Fibroblast of mammary gland (primary cell): ENCODE results near the gene UGDH.

Experiments
- DNase-seq: peaks from one replicate; pipeline ENCODE4 v3.0.0-alpha.2; 2010; ENCODE audit warnings: low read depth
- H3K4me3 ChIP-seq: 2 replicates; pipeline ENCODE4 v1.5.1; 2011; ENCODE audit warnings: low read depth, mild to moderate bottlenecking, low read length, moderate library complexity; ENCODE audit not compliant: control insufficient read depth
- CTCF ChIP-seq: conservative IDR thresholded peaks from 2 replicates; pipeline ENCODE4 v1.5.1; 2011; ENCODE audit warnings: low read depth, low read length, inconsistent platforms; ENCODE audit not compliant: control insufficient read depth, insufficient read depth

Gene UGDH

DNA sequence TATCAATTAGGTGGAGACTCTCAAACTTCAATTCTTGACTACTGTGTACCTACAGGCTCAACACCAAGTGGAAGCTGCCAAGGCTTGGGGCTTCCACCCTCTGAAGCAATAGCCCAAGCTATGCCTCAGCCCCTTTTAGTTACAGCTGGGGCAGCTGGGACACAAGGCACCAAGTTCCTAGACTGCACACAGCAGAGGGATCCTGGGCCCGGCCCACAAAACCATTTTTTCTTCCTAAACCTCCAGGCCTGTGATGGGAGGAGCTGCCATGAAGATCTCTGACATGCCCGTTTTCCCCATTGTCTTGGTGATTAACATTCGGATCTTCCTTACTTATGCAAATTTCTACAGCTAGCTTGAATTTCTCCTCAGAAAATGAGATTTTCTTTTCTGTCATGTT is 3.4 kb upstream of the UGDH start:
- no peak for DNase-seq
- H3K4me3 ChIP-seq, result no peak overlapping the region
- no peak for TF ChIP-seq CTCF

GRCh38 chr4:39529534-39529933 is 2.3 kb upstream of the UGDH start:
- no peak overlapping the region for H3K4me3 ChIP-seq
- no peak for DNase-seq
- no peak for TF ChIP-seq CTCF

GRCh38 chr4:39528061-39528465 is 824 bp upstream of the UGDH start:
- no peak for TF ChIP-seq CTCF
- H3K4me3 ChIP-seq, result peak overlapping the region; percentile 78
- DNase-seq, result peak; percentile 96

- no peak for DNase-seq
- no peak for TF ChIP-seq CTCF
Measured at GRCh38 chr4:39526765-39527295, 409 bp downstream of the UGDH start.

GRCh38 chr4:39525822-39526690 is 1.2 kb downstream of the UGDH start:
- H3K4me3 ChIP-seq, result peak overlapping the region; percentile 97
- TF ChIP-seq CTCF, result no peak
- no peak for DNase-seq

More at GRCh38 chr4:39526765-39527295, 409 bp downstream of the UGDH start:
- H3K4me3 ChIP-seq, result peak overlapping the region; percentile 97

DNA sequence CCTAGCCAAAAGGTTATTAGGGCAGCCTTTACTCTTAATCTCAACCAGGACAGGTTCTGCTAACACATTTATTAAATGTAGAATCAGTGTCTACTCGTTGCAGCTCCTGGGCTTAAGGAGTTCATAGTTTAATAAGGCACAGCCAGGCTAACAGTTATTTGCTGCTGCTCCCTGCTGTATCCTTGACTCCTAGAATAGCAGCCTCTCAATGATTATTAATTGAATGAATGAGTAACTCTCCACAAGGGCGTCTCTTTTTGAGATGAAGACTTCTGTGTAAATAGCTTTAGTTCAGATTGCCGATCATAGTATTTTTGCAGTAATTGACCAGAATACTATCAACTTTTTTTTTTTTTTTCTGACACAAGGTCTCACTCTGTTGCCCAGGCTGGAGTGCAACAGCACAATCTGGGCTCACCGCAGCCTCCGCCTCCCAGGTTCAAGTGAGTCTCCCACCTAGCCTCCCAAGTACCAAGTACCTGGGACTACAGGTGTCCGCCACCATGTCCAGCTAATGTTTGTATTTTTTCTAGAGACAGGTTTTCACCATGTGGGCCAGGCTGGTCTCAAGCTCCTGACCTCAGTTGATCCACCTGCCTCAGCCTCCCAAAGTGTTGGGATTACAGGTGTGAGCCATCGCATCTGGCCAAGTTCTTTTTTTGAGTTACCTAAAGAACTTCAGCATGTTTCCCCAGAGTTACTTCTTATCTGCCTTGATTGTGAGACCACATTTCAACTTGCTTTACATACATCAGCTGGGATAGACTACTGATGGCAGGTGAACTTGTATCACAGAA is 2.9 kb downstream of the UGDH start:
- H3K4me3 ChIP-seq, result peak overlapping the region; percentile 97
- TF ChIP-seq CTCF, result no peak
- peak; percentile 45 for DNase-seq
